OCI-LY3 (cell line): Measurements from ENCODE around the gene OR2F1.

Source experiments
- CTCF ChIP-seq: fragments of 200-600, 300-600 bp; sonication (generic); IDR thresholded peaks from 2 replicates; pipeline ENCODE4 v1.5.1; 2014; ENCODE audit warnings: antibody characterized with exemption, low read length, low read depth
- EZH2phosphoT487 ChIP-seq: fragments of 200-600 bp; shearing (Covaris generic); IDR thresholded peaks from 2 replicates; pipeline ENCODE4 v1.6.1; 2018; ENCODE audit warnings: antibody characterized with exemption, mixed run types, low read depth

GRCh38 chr7:144001543-144001942 is 46.9 kb downstream of the OR2F1 start:
- TF ChIP-seq CTCF (no peak), EZH2phosphoT487 (no peak)
